GM23338 (cell line): Measurements from ENCODE around the gene LMBR1L. TPM values are rescaled to one million over a fixed set of nuclear protein-coding genes. Genes with fewer than 3 reads are reported as not detected.

ENCODE experiments used
- ATAC-seq: fragments of 200-7000 bp; cut with Tn5 transposase; 3 replicates; pipeline ENCODE4 v1.9.1; 2020
- DNase-seq: peaks from one replicate; pipeline ENCODE4 v3.0.0-alpha.2; 2015; ENCODE audit warnings: low spot score
- H2AFZ ChIP-seq: fragments of 200-600 bp; sonication (generic); 2 replicates; pipeline ENCODE4 v1.8.0; 2016; ENCODE audit warnings: antibody characterized with exemption, mild to moderate bottlenecking, moderate library complexity
- H3F3A ChIP-seq: fragments of 200-600 bp; sonication (generic); replicated peaks from 2 replicates; pipeline ENCODE4 v1.8.0; 2017; ENCODE audit warnings: antibody characterized with exemption, mixed run types, low read depth
- H3K27ac ChIP-seq: fragments of 200-600 bp; sonication (generic); 2 replicates; pipeline ENCODE4 v1.6.1; 2016; ENCODE audit warnings: low read depth
- H3K27me3 ChIP-seq: fragments of 200-600 bp; sonication (generic); 2 replicates; pipeline ENCODE4 v1.8.0; 2016; ENCODE audit warnings: mild to moderate bottlenecking, mixed run types, moderate library complexity; ENCODE audit not compliant: insufficient read depth
- H3K36me3 ChIP-seq: fragments of 200-600 bp; sonication (generic); 2 replicates; pipeline ENCODE4 v1.8.0; 2016; ENCODE audit warnings: mild to moderate bottlenecking; ENCODE audit not compliant: insufficient read depth
- H3K4me1 ChIP-seq: fragments of 200-600 bp; sonication (generic); 2 replicates; pipeline ENCODE4 v1.8.0; 2016; ENCODE audit warnings: mild to moderate bottlenecking, moderate library complexity; ENCODE audit not compliant: insufficient read depth
- H3K4me2 ChIP-seq: fragments of 200-600 bp; sonication (generic); 2 replicates; pipeline ENCODE4 v1.7.1; 2017; ENCODE audit warnings: mixed run types
- H3K4me3 ChIP-seq: fragments of 200-600 bp; sonication (generic); 2 replicates; pipeline ENCODE4 v1.6.1; 2016; ENCODE audit warnings: mixed run types
- H3K79me2 ChIP-seq: fragments of 200-600 bp; sonication (generic); replicated peaks from 2 replicates; pipeline ENCODE4 v1.8.0; 2017; ENCODE audit warnings: mild to moderate bottlenecking; ENCODE audit not compliant: insufficient read depth
- H3K9me2 ChIP-seq: fragments of 200-600 bp; sonication (generic); 2 replicates; pipeline ENCODE4 v1.8.0; 2017; ENCODE audit not compliant: insufficient read depth
- H4K20me1 ChIP-seq: fragments of 200-600 bp; sonication (generic); replicated peaks from 2 replicates; pipeline ENCODE4 v1.8.0; 2017; ENCODE audit warnings: mild to moderate bottlenecking; ENCODE audit not compliant: insufficient read depth
- H3K27ac Mint-ChIP-seq: 2 replicates; pipeline ENCODE4 v1.8.0; 2020; ENCODE audit warnings: inconsistent platforms, mild to moderate bottlenecking, moderate library complexity, mixed read lengths
- H3K27me3 Mint-ChIP-seq: 3 replicates; pipeline ENCODE4 v1.8.0; 2022; ENCODE audit warnings: low read depth, mild to moderate bottlenecking, moderate library complexity, mixed read lengths, inconsistent platforms; ENCODE audit not compliant: insufficient read depth, poor library complexity
- H3K36me3 Mint-ChIP-seq: 3 replicates; pipeline ENCODE4 v1.8.0; 2021; ENCODE audit warnings: low read depth, mild to moderate bottlenecking, inconsistent platforms, moderate library complexity, mixed read lengths
- H3K4me1 Mint-ChIP-seq: 3 replicates; pipeline ENCODE4 v1.8.0; 2020; ENCODE audit warnings: mild to moderate bottlenecking, inconsistent platforms, mixed read lengths
- H3K4me3 Mint-ChIP-seq: 3 replicates; pipeline ENCODE4 v1.8.0; 2021; ENCODE audit warnings: moderate library complexity, mild to moderate bottlenecking, inconsistent platforms, mixed read lengths
- H3K9me3 Mint-ChIP-seq: 3 replicates; pipeline ENCODE4 v1.8.0; 2020; ENCODE audit warnings: moderate library complexity, mild to moderate bottlenecking, inconsistent platforms, mixed read lengths
- CTCF ChIP-seq, 2 experiments: fragments of 200-600 bp in 1 of 2; sonication (generic) in 1 of 2; conservative IDR thresholded peaks; 2 replicates each; pipeline versions ENCODE4 v1.5.1 to v1.6.1; 2016 to 2017; ENCODE audit warnings: antibody characterized with exemption in 2 of 2, low read depth in 2 of 2, mild to moderate bottlenecking in 2 of 2, moderate library complexity in 1 of 2
- EZH2 ChIP-seq: fragments of 200-600 bp; sonication (generic); IDR thresholded peaks from one replicate; pipeline ENCODE4 v1.8.0; 2017; ENCODE audit warnings: antibody characterized with exemption, mild to moderate bottlenecking, low read depth; ENCODE audit not compliant: unreplicated experiment
- EZH2phosphoT487 ChIP-seq: fragments of 200-600 bp; sonication (generic); IDR thresholded peaks from one replicate; pipeline ENCODE4 v1.8.1; 2018; ENCODE audit warnings: antibody characterized with exemption; ENCODE audit not compliant: unreplicated experiment
- POLR2AphosphoS5 ChIP-seq: IDR thresholded peaks from 2 replicates; pipeline ENCODE4 v1.6.1; 2016; ENCODE audit warnings: antibody characterized with exemption, low read depth
- ZNF331 ChIP-seq: fragments of 250-450 bp; sonication (Bioruptor Pico); IDR thresholded peaks from 2 replicates; pipeline ENCODE4 v1.5.0; 2020; ENCODE audit warnings: low read depth, mild to moderate bottlenecking, moderate library complexity
- ZNF462 ChIP-seq: fragments of 250-450 bp; sonication (Bioruptor Pico); IDR thresholded peaks from 2 replicates; pipeline ENCODE4 v1.5.0; 2020; ENCODE audit warnings: mild to moderate bottlenecking, moderate library complexity
- polyA plus RNA-seq: library from polyadenylated mRNA; unstranded; fragments of >200 nt; fragmentation: Nextera tagmentation; extraction: Ambion mirVana; gene quantifications from 2 replicates; pipeline ENCODE4 v1.2.1, GENCODE V29; 2016
- total RNA-seq: library from RNA; depleted of rRNA; stranded (reverse); fragments of >200 nt; shearing (Covaris generic); gene quantifications from 2 replicates; pipeline ENCODE4 v1.2.3, GENCODE V29; 2014

LMBR1L gene
- total and polyA plus RNA-seq, 2 experiments from 2014 or later = 19.8 to 57.0 TPM

DNA sequence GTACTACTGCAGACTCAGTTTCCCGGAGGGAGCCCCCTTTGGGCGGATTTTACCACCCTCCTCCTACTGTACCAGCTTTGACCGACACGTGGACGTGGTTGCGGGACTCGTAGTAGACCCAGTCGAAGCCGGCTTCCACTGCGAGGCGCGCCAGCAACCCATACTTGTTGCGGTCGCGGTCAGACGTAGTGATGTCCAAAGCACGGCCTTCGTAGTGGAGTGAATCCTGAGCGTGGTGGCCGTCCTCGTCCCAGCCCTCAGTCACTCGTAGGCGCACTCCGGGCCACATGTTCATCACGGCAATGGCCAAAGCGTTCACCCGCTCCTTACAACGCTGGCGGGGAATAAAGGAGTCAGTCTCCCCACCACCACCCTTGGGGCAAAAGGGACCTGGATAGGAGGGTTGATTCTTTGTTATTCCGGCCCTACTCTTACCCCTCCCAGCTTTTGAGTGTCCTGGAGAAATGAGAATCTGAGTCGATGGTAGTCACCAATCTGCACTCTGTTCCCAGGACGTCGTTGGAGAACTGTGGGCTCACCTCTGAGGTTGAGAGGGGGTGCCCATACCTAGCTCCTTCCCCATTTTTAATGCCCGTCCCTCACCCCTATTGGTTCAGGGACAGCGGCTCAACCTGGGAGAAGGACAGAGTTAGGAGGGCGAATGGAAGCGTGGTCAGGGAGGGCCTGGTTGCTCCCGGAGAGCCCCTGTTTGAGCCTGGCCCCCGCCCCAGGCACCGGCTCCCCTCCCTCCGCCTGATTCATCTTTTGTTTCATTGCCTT, 19.4 kb downstream of the LMBR1L start:
- H3K4me3 Mint-ChIP-seq = peak overlapping the region; percentile 68
- ATAC-seq = no peak
- Histone ChIP-seq H4K20me1 (peaks cover 17% of the 10 kb centered on the region), H3K4me2 (peak overlapping the region; percentile 88), H3K79me2 (no peaks in the 10 kb centered on the region), H3K4me3 (peak overlapping the region; percentile 53), H3K4me1 (peaks cover 51% of the 10 kb centered on the region), H3K9me2 (no peaks in the 10 kb centered on the region), H3K27me3 (peaks cover 100% of the 10 kb centered on the region), H2AFZ (peak overlapping the region; percentile 72; the same call in 1 of the 2 replicates), H3F3A (peaks cover 16% of the 10 kb centered on the region; the same call in 1 of the 2 replicates), H3K27ac (no peak overlapping the region), H3K36me3 (no peaks in the 10 kb centered on the region)
- no peak overlapping the region for H3K27ac Mint-ChIP-seq
- H3K27me3 Mint-ChIP-seq = peaks cover 88% of the 10 kb centered on the region
- H3K4me1 Mint-ChIP-seq = peaks cover 53% of the 10 kb centered on the region
- no peaks in the 10 kb centered on the region for H3K9me3 Mint-ChIP-seq
- no peaks in the 10 kb centered on the region; the same call in 2 of the 3 replicates for H3K36me3 Mint-ChIP-seq
- TF ChIP-seq POLR2AphosphoS5 (no peak), EZH2 (no peak), CTCF (conservative IDR thresholded peaks at IDR 0.05; ENCODE audit: low read depth in 2 of 2) (no peak)
- DNase-seq = peak; percentile 14

- peaks cover 93% of the 10 kb centered on the region for H3K27me3 ChIP-seq
- Mint-ChIP-seq H3K27me3 (peaks cover 79% of the 10 kb centered on the region), H3K4me3 (peak overlapping the region; percentile 63), H3K36me3 (no peaks in the 10 kb centered on the region; the same call in 2 of the 3 replicates), H3K4me1 (peaks cover 46% of the 10 kb centered on the region), H3K27ac (no peak overlapping the region), H3K9me3 (no peaks in the 10 kb centered on the region)
- H4K20me1 ChIP-seq = peaks cover 11% of the 10 kb centered on the region
- H3K36me3 ChIP-seq = no peaks in the 10 kb centered on the region
- no peak overlapping the region for H3K27ac ChIP-seq
- peak overlapping the region; percentile 51 for H3K4me3 ChIP-seq
- H2AFZ ChIP-seq = peak overlapping the region; percentile 69
- H3K4me1 ChIP-seq = peaks cover 46% of the 10 kb centered on the region
- peak; percentile 64 for DNase-seq
- H3K4me2 ChIP-seq = peak overlapping the region; percentile 80
- H3K9me2 ChIP-seq = no peaks in the 10 kb centered on the region
- peaks cover 12% of the 10 kb centered on the region; the same call in 1 of the 2 replicates for H3F3A ChIP-seq
- peak; percentile 16 for ATAC-seq
- no peaks in the 10 kb centered on the region for H3K79me2 ChIP-seq
- TF ChIP-seq ZNF462 (CRISPR knock-in tag) (no peak), CTCF (conservative IDR thresholded peaks at IDR 0.05; ENCODE audit: low read depth in 2 of 2) (peak in 1 of 2 experiments; percentile 42; a peak in 2 of 4 replicates), EZH2 (peak; percentile 93), EZH2phosphoT487 (peak; percentile 82), ZNF331 (no peak)
Measured at GRCh38 chr12:49089821-49090773, 20.6 kb downstream of the LMBR1L start.
